HG03108 (cell line): ENCODE results near the gene CDH13.

Source experiments
- ATAC-seq: cut with Tn5 transposase; IDR thresholded peaks from one replicate; pipeline ENCODE4 v1.9.1; 2021; ENCODE audit warnings: moderate library complexity; ENCODE audit not compliant: unreplicated experiment

Gene CDH13

GRCh38 chr16:83768986-83769385 is 1142.2 kb downstream of the CDH13 start:
- ATAC-seq, result no peak

GRCh38 chr16:83769397-83770008 is 1142.7 kb downstream of the CDH13 start:
- no peak for ATAC-seq

GRCh38 chr16:83771306-83771942 is 1144.7 kb downstream of the CDH13 start:
- no peak for ATAC-seq

GRCh38 chr16:83772806-83773205 is 1146.0 kb downstream of the CDH13 start:
- ATAC-seq, result no peak

GRCh38 chr16:83774066-83774465 is 1147.3 kb downstream of the CDH13 start:
- no peak for ATAC-seq

- no peak for ATAC-seq
These were observed 1150.2 kb downstream of the CDH13 start for GRCh38 chr16:83776944-83777343.

GRCh38 chr16:83779886-83780285 is 1153.1 kb downstream of the CDH13 start:
- ATAC-seq, result no peak

GRCh38 chr16:83785455-83785854 is 1158.7 kb downstream of the CDH13 start:
- ATAC-seq, result no peak

- ATAC-seq, result no peak
These were observed 1163.1 kb downstream of the CDH13 start for GRCh38 chr16:83789642-83790401.

GRCh38 chr16:83791916-83792315 is 1165.1 kb downstream of the CDH13 start:
- ATAC-seq, result no peak

GRCh38 chr16:83792391-83792790 is 1165.6 kb downstream of the CDH13 start:
- no peak for ATAC-seq

- ATAC-seq, result no peak
These were observed 1166.4 kb downstream of the CDH13 start for GRCh38 chr16:83793179-83793578.

GRCh38 chr16:83794860-83795554 is 1168.2 kb downstream of the CDH13 start:
- ATAC-seq, result no peak

- no peak for ATAC-seq
These were observed 1170.2 kb downstream of the CDH13 start for GRCh38 chr16:83797013-83797412.

- no peak for ATAC-seq
These were observed 1172.6 kb downstream of the CDH13 start for GRCh38 chr16:83799336-83799735.

GRCh38 chr16:83802135-83802534 is 1175.4 kb downstream of the CDH13 start:
- peak; percentile 53 for ATAC-seq

- ATAC-seq, result no peak
These were observed 1175.9 kb downstream of the CDH13 start for GRCh38 chr16:83802554-83803205.

- no peak for ATAC-seq
These were observed 1177.0 kb downstream of the CDH13 start for GRCh38 chr16:83803811-83804210.

GRCh38 chr16:83804366-83804765 is 1177.6 kb downstream of the CDH13 start:
- ATAC-seq, result no peak

- ATAC-seq, result no peak
These were observed 1179.3 kb downstream of the CDH13 start for GRCh38 chr16:83806036-83806435.

- no peak for ATAC-seq
These were observed 1180.0 kb downstream of the CDH13 start for GRCh38 chr16:83806731-83807130.
